ENCODE results near the gene ARFGAP1. TPM values are rescaled to one million over a fixed set of nuclear protein-coding genes. Genes with fewer than 3 reads are reported as not detected.

Gene ARFGAP1
- total RNA-seq, 1 donor from 2014 or later: 208 TPM

- no peaks in the 10 kb centered on the region for H3K9me3 Mint-ChIP-seq
- peaks cover 31% of the 10 kb centered on the region for H3K4me1 Mint-ChIP-seq
- no peak for TF ChIP-seq CTCF (IDR thresholded peaks at IDR 0.05; ENCODE audit: unreplicated experiment)
- peaks cover 3% of the 10 kb centered on the region for H3K27me3 Mint-ChIP-seq (ENCODE audit: low read depth)
- H3K27ac Mint-ChIP-seq: peak overlapping the region; percentile 43
- no peak overlapping the region for H3K4me3 Mint-ChIP-seq
- no peak for DNase-seq (ENCODE audit: low spot score in 2 of 2, unreplicated experiment in 2 of 2)
- H3K36me3 Mint-ChIP-seq: no peaks in the 10 kb centered on the region
These were observed 3.8 kb upstream of the ARFGAP1 start for GRCh38 chr20:63268671-63269439.

GRCh38 chr20:63269724-63270123, 2.9 kb upstream of the ARFGAP1 start:
- DNase-seq (ENCODE audit: low spot score in 2 of 2, unreplicated experiment in 2 of 2): no peak
- H3K4me3 Mint-ChIP-seq: no peak overlapping the region
- H3K36me3 Mint-ChIP-seq: no peaks in the 10 kb centered on the region
- H3K9me3 Mint-ChIP-seq: no peaks in the 10 kb centered on the region
- no peak overlapping the region for H3K27ac Mint-ChIP-seq
- no peak for TF ChIP-seq CTCF (IDR thresholded peaks at IDR 0.05; ENCODE audit: unreplicated experiment)
- H3K27me3 Mint-ChIP-seq (ENCODE audit: low read depth): no peaks in the 10 kb centered on the region
- H3K4me1 Mint-ChIP-seq: peaks cover 35% of the 10 kb centered on the region

GRCh38 chr20:63270606-63271325, 1.8 kb upstream of the ARFGAP1 start:
- no peak for TF ChIP-seq CTCF (IDR thresholded peaks at IDR 0.05; ENCODE audit: unreplicated experiment)
- no peaks in the 10 kb centered on the region for H3K9me3 Mint-ChIP-seq
- H3K27ac Mint-ChIP-seq: no peak overlapping the region
- H3K27me3 Mint-ChIP-seq (ENCODE audit: low read depth): no peaks in the 10 kb centered on the region
- peaks cover 39% of the 10 kb centered on the region for H3K4me1 Mint-ChIP-seq
- peak overlapping the region; percentile 46 for H3K4me3 Mint-ChIP-seq
- H3K36me3 Mint-ChIP-seq: no peaks in the 10 kb centered on the region
- DNase-seq (ENCODE audit: low spot score in 2 of 2, unreplicated experiment in 2 of 2): no peak

- Mint-ChIP-seq H3K27ac (peak overlapping the region; percentile 91), H3K9me3 (no peaks in the 10 kb centered on the region), H3K36me3 (no peaks in the 10 kb centered on the region), H3K27me3 (ENCODE audit: low read depth) (no peaks in the 10 kb centered on the region), H3K4me1 (peaks cover 34% of the 10 kb centered on the region), H3K4me3 (peak overlapping the region; percentile 90)
- no peak for TF ChIP-seq CTCF (IDR thresholded peaks at IDR 0.05; ENCODE audit: unreplicated experiment)
- no peak for DNase-seq (ENCODE audit: low spot score in 2 of 2, unreplicated experiment in 2 of 2)
These were observed 506 bp downstream of the ARFGAP1 start for GRCh38 chr20:63273059-63273579.

DNA sequence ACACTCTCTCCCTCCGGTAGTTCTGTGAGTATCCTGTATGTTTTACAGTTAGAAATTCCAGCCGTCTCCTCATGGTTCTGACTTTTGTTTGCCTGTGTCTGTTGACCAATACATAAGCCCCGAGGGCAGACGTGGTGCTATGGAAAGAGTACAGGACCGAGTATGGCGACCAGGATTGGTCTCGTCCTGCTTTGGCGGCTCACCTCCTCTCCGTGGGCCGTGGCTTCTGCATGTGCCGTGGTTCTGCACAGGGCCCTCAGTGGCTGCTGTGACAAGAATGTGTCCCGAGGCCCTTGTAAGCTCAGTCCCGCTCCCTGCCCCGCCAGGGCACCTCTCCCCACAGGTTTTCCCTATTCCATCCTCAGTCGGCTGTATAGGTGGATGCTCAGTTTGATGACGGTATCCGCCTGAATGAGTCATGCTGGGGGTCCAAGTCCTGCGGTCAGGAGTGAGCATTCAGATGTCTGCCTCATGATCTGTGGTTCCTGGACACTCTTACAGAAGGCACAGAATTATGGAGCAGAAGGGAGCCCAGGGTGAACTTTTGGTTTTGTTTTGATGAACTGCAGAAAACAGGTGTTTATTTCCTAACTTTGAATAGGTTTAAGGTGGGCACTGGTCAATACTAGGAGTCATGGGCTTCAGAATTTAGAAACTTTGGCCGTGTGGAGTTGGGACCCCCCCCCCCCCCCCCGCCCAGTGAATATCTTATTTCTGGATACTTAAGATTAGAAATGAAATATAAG, 1.2 kb downstream of the ARFGAP1 start:
- Mint-ChIP-seq H3K4me1 (peaks cover 27% of the 10 kb centered on the region), H3K4me3 (peak overlapping the region; percentile 90), H3K27ac (peak overlapping the region; percentile 91), H3K27me3 (ENCODE audit: low read depth) (no peaks in the 10 kb centered on the region), H3K36me3 (no peaks in the 10 kb centered on the region), H3K9me3 (no peaks in the 10 kb centered on the region)
- TF ChIP-seq CTCF (IDR thresholded peaks at IDR 0.05; ENCODE audit: unreplicated experiment): no peak
- DNase-seq (ENCODE audit: low spot score in 2 of 2, unreplicated experiment in 2 of 2): no peak

Measured in mesothelial cell of epicardium (in vitro differentiated cells).